Mesenchymal stem cell (in vitro differentiated cells and primary cell): Measurements from ENCODE around the gene CD74.

Source experiments
- DNase-seq: peaks from one replicate; pipeline ENCODE4 v3.0.0-alpha.2; 2013
- H2AFZ ChIP-seq: one replicate; pipeline ENCODE4 v1.6.1; 2013; ENCODE audit warnings: low read depth, mild to moderate bottlenecking, control low read depth, inconsistent platforms, low read length, moderate library complexity
- H2AK5ac ChIP-seq: 2 replicates; pipeline ENCODE4 v1.6.1; 2013; ENCODE audit warnings: low read length, moderate library complexity, mild to moderate bottlenecking, inconsistent platforms; ENCODE audit not compliant: severe bottlenecking
- H2BK120ac ChIP-seq: one replicate; pipeline ENCODE4 v1.6.1; 2013; ENCODE audit warnings: low read depth, mild to moderate bottlenecking, inconsistent platforms, low read length, moderate library complexity
- H2BK12ac ChIP-seq, 2 experiments: one replicate each; pipeline ENCODE4 v1.6.1; 2013; ENCODE audit warnings: inconsistent platforms in 2 of 2, low read length in 2 of 2, mild to moderate bottlenecking in 2 of 2, moderate library complexity in 2 of 2, control low read depth in 1 of 2
- H2BK15ac ChIP-seq: one replicate; pipeline ENCODE4 v1.6.1; 2013; ENCODE audit warnings: mild to moderate bottlenecking, low read depth, inconsistent platforms; ENCODE audit not compliant: poor library complexity, severe bottlenecking
- H2BK5ac ChIP-seq: 2 replicates; pipeline ENCODE4 v1.6.1; 2013; ENCODE audit warnings: low read depth, mild to moderate bottlenecking, low read length, control low read depth, inconsistent platforms; ENCODE audit not compliant: poor library complexity, severe bottlenecking
- H3K14ac ChIP-seq, 2 experiments: one replicate each; pipeline ENCODE4 v1.6.1; 2013; ENCODE audit warnings: inconsistent platforms in 2 of 2, low read length in 2 of 2, control low read depth in 1 of 2, mild to moderate bottlenecking in 1 of 2, moderate library complexity in 1 of 2
- H3K18ac ChIP-seq, 2 experiments: one replicate each; pipeline ENCODE4 v1.6.1; 2013; ENCODE audit warnings: inconsistent platforms in 2 of 2, low read length in 2 of 2, control low read depth in 1 of 2, low read depth in 1 of 2, mild to moderate bottlenecking in 1 of 2
- H3K23ac ChIP-seq, 2 experiments: one replicate each; pipeline ENCODE4 v1.6.1; 2013; ENCODE audit warnings: inconsistent platforms in 2 of 2, low read length in 2 of 2, mild to moderate bottlenecking in 2 of 2, moderate library complexity in 2 of 2, control low read depth in 1 of 2
- H3K27ac ChIP-seq: 2 replicates; pipeline ENCODE4 v1.5.1; 2013; ENCODE audit warnings: mild to moderate bottlenecking, moderate library complexity, low read length, control low read depth, inconsistent platforms; ENCODE audit not compliant: poor library complexity, severe bottlenecking
- H3K27me3 ChIP-seq, 2 experiments: 2 replicates each; pipeline versions ENCODE4 v1.6.1 to v1.7.0; 2013; ENCODE audit warnings: low read length in 2 of 2, mild to moderate bottlenecking in 2 of 2, moderate library complexity in 2 of 2, control low read depth in 1 of 2, inconsistent platforms in 1 of 2; ENCODE audit not compliant: control insufficient read depth in 1 of 2, insufficient read depth in 1 of 2
- H3K36me3 ChIP-seq, 2 experiments: 2 replicates each; pipeline versions ENCODE4 v1.6.1 to v1.7.0; 2013; ENCODE audit warnings: low read length in 2 of 2, control low read depth in 1 of 2, inconsistent platforms in 1 of 2, low read depth in 1 of 2, mild to moderate bottlenecking in 1 of 2; ENCODE audit not compliant: insufficient read depth in 2 of 2, control insufficient read depth in 1 of 2
- H3K4ac ChIP-seq, 2 experiments: one replicate each; pipeline ENCODE4 v1.6.1; 2013; ENCODE audit warnings: inconsistent platforms in 2 of 2, low read length in 2 of 2, mild to moderate bottlenecking in 2 of 2, moderate library complexity in 2 of 2, control low read depth in 1 of 2, low read depth in 1 of 2
- H3K4me1 ChIP-seq: 2 replicates; pipeline ENCODE4 v1.6.1; 2013; ENCODE audit warnings: low read depth, low read length, control low read depth; ENCODE audit not compliant: control insufficient read depth, insufficient read depth
- H3K4me2 ChIP-seq: 2 replicates; pipeline ENCODE4 v1.6.1; 2013; ENCODE audit warnings: low read length, mild to moderate bottlenecking, inconsistent platforms; ENCODE audit not compliant: poor library complexity, severe bottlenecking
- H3K4me3 ChIP-seq, 2 experiments: 2 replicates each; pipeline versions ENCODE4 v1.5.1 to v1.7.0; 2013; ENCODE audit warnings: low read length in 2 of 2, mild to moderate bottlenecking in 2 of 2, control low read depth in 1 of 2, low read depth in 1 of 2; ENCODE audit not compliant: insufficient read depth in 1 of 2
- H3K79me1 ChIP-seq: replicated peaks from 2 replicates; pipeline ENCODE4 v1.6.1; 2013; ENCODE audit warnings: mild to moderate bottlenecking, control low read depth, low read length, inconsistent platforms; ENCODE audit not compliant: poor library complexity, severe bottlenecking
- H3K9ac ChIP-seq: 2 replicates; pipeline ENCODE4 v1.7.0; 2013; ENCODE audit warnings: mild to moderate bottlenecking, low read length, moderate library complexity
- H3K9me3 ChIP-seq: 2 replicates; pipeline ENCODE4 v1.7.0; 2013; ENCODE audit warnings: mild to moderate bottlenecking, low read length; ENCODE audit not compliant: control insufficient read depth
- H4K8ac ChIP-seq: one replicate; pipeline ENCODE4 v1.6.1; 2013; ENCODE audit warnings: inconsistent platforms, mild to moderate bottlenecking, low read length, moderate library complexity
- H4K91ac ChIP-seq: one replicate; pipeline ENCODE4 v1.6.1; 2013; ENCODE audit warnings: mild to moderate bottlenecking, low read length, inconsistent platforms
- WGBS: methylation state at CpG from one replicate; pipeline ENCODE4 v1.1.7; 2013; ENCODE audit warnings: mixed read lengths; 5-methylcytosine and 5-hydroxymethylcytosine counted together

Gene CD74

GRCh38 chr5:150452914-150453313 lies 40.2 kb upstream of the CD74 start:
- H2BK5ac ChIP-seq, result no peak overlapping the region
- 100% methylated on average over 2 of the region's 4 CpGs for WGBS

GRCh38 chr5:150451594-150451993 lies 38.9 kb upstream of the CD74 start:
- Histone ChIP-seq H3K4me2 (no peak overlapping the region), H3K4me1 (peaks cover 7% of the 10 kb centered on the region), H3K14ac (no peak overlapping the region), H3K36me3 (peaks cover 9 to 21% of the 10 kb centered on the region in 2 experiments), H3K18ac (no peak overlapping the region), H2BK15ac (no peak overlapping the region), H3K27me3 (no peaks in the 10 kb centered on the region), H3K79me1 (peaks cover under 1% of the 10 kb centered on the region), H4K91ac (no peak overlapping the region), H2AK5ac (no peak overlapping the region), H2AFZ (no peak overlapping the region), H3K9me3 (no peaks in the 10 kb centered on the region), H3K27ac (no peak overlapping the region), H3K9ac (no peak overlapping the region), H2BK12ac (no peak overlapping the region), H2BK120ac (no peak overlapping the region), H4K8ac (no peak overlapping the region), H3K23ac (no peak overlapping the region), H3K4me3 (no peak overlapping the region), H2BK5ac (no peak overlapping the region), H3K4ac (no peak overlapping the region)
- DNase-seq, result no peak
- 100% methylated on average over 1 of the region's 1 CpG for WGBS

More at GRCh38 chr5:150452914-150453313, 40.2 kb upstream of the CD74 start:
- H3K4me3 ChIP-seq, result no peak overlapping the region
- H3K14ac ChIP-seq, result no peak overlapping the region
- H4K91ac ChIP-seq, result peak overlapping the region; percentile 18
- no peak overlapping the region for H3K4ac ChIP-seq
- H3K27me3 ChIP-seq, result no peaks in the 10 kb centered on the region
- H2BK12ac ChIP-seq, result peak overlapping the region in 1 of 2 experiments; percentile 40
- no peak overlapping the region for H3K18ac ChIP-seq
- no peak overlapping the region for H2AFZ ChIP-seq
- no peak overlapping the region for H2BK15ac ChIP-seq
- H3K9me3 ChIP-seq, result no peaks in the 10 kb centered on the region
- no peak for DNase-seq
- no peak overlapping the region for H3K23ac ChIP-seq
- peaks cover 0 to 8% of the 10 kb centered on the region in 2 experiments for H3K36me3 ChIP-seq
- no peak overlapping the region for H2BK120ac ChIP-seq
- peaks cover 11% of the 10 kb centered on the region for H3K4me1 ChIP-seq
- no peak overlapping the region for H3K4me2 ChIP-seq
- no peak overlapping the region for H2AK5ac ChIP-seq
- no peak overlapping the region for H3K27ac ChIP-seq
- H4K8ac ChIP-seq, result peak overlapping the region; percentile 12
- H3K79me1 ChIP-seq, result no peaks in the 10 kb centered on the region
- no peak overlapping the region for H3K9ac ChIP-seq

GRCh38 chr5:150449517-150450339 lies 37.0 kb upstream of the CD74 start, which contains the start of gene RPS14:
Gene RPS14 (minus strand): TSS chr5:150449739. CDS start chr5:150447733, 2,006 bp downstream.
- Histone ChIP-seq H2BK12ac (peak within 1 kb of the TSS in 1 of 2 experiments; percentile 78), H3K9me3 (no peaks in the 10 kb centered on the region), H3K14ac (peak within 1 kb of the TSS in 1 of 2 experiments; percentile 73), H2BK120ac (peak within 1 kb of the TSS; percentile 93), H3K27me3 (no peaks in the 10 kb centered on the region), H2AFZ (no peak within 1 kb of the TSS), H2BK15ac (peak within 1 kb of the TSS; percentile 78), H2AK5ac (peak within 1 kb of the TSS; percentile 84), H3K23ac (peak within 1 kb of the TSS; percentile 15 to 96), H4K8ac (peak within 1 kb of the TSS; percentile 97), H3K4ac (peak within 1 kb of the TSS; percentile 77 to 89), H3K9ac (peak within 1 kb of the TSS; percentile 98), H2BK5ac (peak within 1 kb of the TSS; percentile 94), H3K18ac (peak within 1 kb of the TSS; percentile 97 to 98), H3K36me3 (peaks cover 27 to 40% of the 10 kb centered on the region in 2 experiments), H3K4me2 (peak within 1 kb of the TSS; percentile 82), H4K91ac (peak within 1 kb of the TSS; percentile 98), H3K79me1 (peaks cover 4% of the 10 kb centered on the region), H3K4me3 (peak within 1 kb of the TSS; percentile 77 to 88), H3K27ac (peak within 1 kb of the TSS; percentile 98), H3K4me1 (peaks cover 7% of the 10 kb centered on the region)
- 3% methylated on average over 50 of the region's 58 CpGs for WGBS
- DNase-seq, result peak; percentile 96

- Histone ChIP-seq H3K4ac (peak overlapping the region; percentile 29 to 88), H2BK15ac (no peak overlapping the region), H4K91ac (peak overlapping the region; percentile 47), H3K14ac (peak overlapping the region in 1 of 2 experiments; percentile 73), H2BK12ac (no peak overlapping the region), H3K36me3 (peaks cover 34 to 47% of the 10 kb centered on the region in 2 experiments), H3K18ac (peak overlapping the region; percentile 65 to 98), H3K4me3 (peak overlapping the region; percentile 77 to 88), H3K4me1 (peaks cover 7% of the 10 kb centered on the region), H2BK120ac (peak overlapping the region; percentile 11), H2AFZ (no peak overlapping the region), H2AK5ac (peak overlapping the region; percentile 84), H4K8ac (peak overlapping the region; percentile 97), H3K9ac (peak overlapping the region; percentile 98), H3K4me2 (peak overlapping the region; percentile 82), H3K27me3 (no peaks in the 10 kb centered on the region), H3K23ac (peak overlapping the region; percentile 14 to 15), H2BK5ac (peak overlapping the region; percentile 90), H3K27ac (peak overlapping the region; percentile 98), H3K79me1 (peaks cover 4% of the 10 kb centered on the region), H3K9me3 (no peaks in the 10 kb centered on the region)
- DNase-seq, result peak; percentile 51
- under 1% methylated on average over 25 of the region's 31 CpGs for WGBS
Measured at GRCh38 chr5:150448952-150449516, 36.3 kb upstream of the CD74 start.
